ENCODE data around the gene OPALIN. TPM values are rescaled to one million over a fixed set of nuclear protein-coding genes. Genes with fewer than 3 reads are reported as not detected.

Gene OPALIN
- total RNA-seq, 5 donors from 2014 or later (not counting 1 experiment from before 2014, with no cell fraction given) = not detected

GRCh38 chr10:96360331-96360730, 1.5 kb upstream of the OPALIN start:
- H3K4me3 Mint-ChIP-seq = no peak overlapping the region
- no peak overlapping the region for H3K27ac Mint-ChIP-seq
- no peaks in the 10 kb centered on the region for H3K4me1 ChIP-seq (ENCODE audit: control insufficient read depth in 1 of 2, extremely low read depth in 1 of 2, insufficient read depth in 2 of 2, low read length in 2 of 2)
- H3K36me3 Mint-ChIP-seq = no peaks in the 10 kb centered on the region
- ChIA-PET CTCF (no interaction called here), POLR2A (no interaction called here)
- H3K9me3 Mint-ChIP-seq = no peaks in the 10 kb centered on the region
- H3K4me3 ChIP-seq (ENCODE audit: control insufficient read depth in 1 of 2, extremely low read depth in 1 of 2, low read length in 1 of 2) = no peak overlapping the region
- no peak for DNase-seq
- ATAC-seq (replicated peaks in 1 of 4) = no peak
- H3K27me3 Mint-ChIP-seq = peaks cover 7 to 11% of the 10 kb centered on the region in 2 donors
- WGBS (ENCODE audit: insufficient coverage) = 84% methylated on average over 6 of the region's 6 CpGs
- no peaks in the 10 kb centered on the region for H3K36me3 ChIP-seq (ENCODE audit: control insufficient read depth in 2 of 2, extremely low read depth in 1 of 2, insufficient read depth in 1 of 2, low read length in 1 of 2)
- no peaks in the 10 kb centered on the region for H3K4me1 Mint-ChIP-seq
- no peak overlapping the region for H3K27ac ChIP-seq (ENCODE audit: low read length)
- H3K27me3 ChIP-seq (replicated peaks in 1 of 2; ENCODE audit: control insufficient read depth in 2 of 2, extremely low read depth in 1 of 2, insufficient read depth in 2 of 2, low read length in 1 of 2) = peaks cover 0 to 15% of the 10 kb centered on the region in 2 experiments
- no peaks in the 10 kb centered on the region for H3K9me3 ChIP-seq

DNA sequence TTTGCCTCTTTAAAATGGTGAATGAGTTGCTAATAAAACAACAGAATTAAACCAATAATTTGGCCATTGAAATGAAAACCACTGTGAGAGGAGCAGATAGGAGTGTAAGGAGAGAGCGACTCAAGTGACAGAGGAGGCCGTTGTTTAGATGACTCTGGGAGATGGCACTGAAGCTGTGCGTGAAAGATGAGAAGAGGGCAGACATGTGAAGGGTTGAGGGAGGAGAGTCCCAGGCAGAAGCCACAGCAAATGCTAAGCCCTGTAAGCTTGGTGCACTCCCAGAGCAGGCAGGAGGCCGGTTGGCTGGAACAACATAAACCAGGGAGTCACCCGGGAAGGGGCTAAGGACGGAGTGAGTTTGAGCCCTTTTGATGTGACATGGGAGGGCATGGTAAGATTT, 814 bp upstream of the OPALIN start:
- Histone ChIP-seq H3K27ac (ENCODE audit: low read length) (no peak overlapping the region), H3K36me3 (ENCODE audit: control insufficient read depth in 2 of 2, extremely low read depth in 1 of 2, insufficient read depth in 1 of 2, low read length in 1 of 2) (no peaks in the 10 kb centered on the region), H3K27me3 (replicated peaks in 1 of 2; ENCODE audit: control insufficient read depth in 2 of 2, extremely low read depth in 1 of 2, insufficient read depth in 2 of 2, low read length in 1 of 2) (peaks cover 0 to 15% of the 10 kb centered on the region in 2 experiments), H3K4me3 (ENCODE audit: control insufficient read depth in 1 of 2, extremely low read depth in 1 of 2, low read length in 1 of 2) (no peak overlapping the region), H3K4me1 (ENCODE audit: control insufficient read depth in 1 of 2, extremely low read depth in 1 of 2, insufficient read depth in 2 of 2, low read length in 2 of 2) (no peaks in the 10 kb centered on the region), H3K9me3 (no peaks in the 10 kb centered on the region)
- 89% methylated on average over 5 of the region's 6 CpGs for WGBS (ENCODE audit: insufficient coverage)
- CTCF ChIA-PET = no interaction called here
- Mint-ChIP-seq H3K9me3 (no peaks in the 10 kb centered on the region), H3K4me3 (no peak overlapping the region), H3K36me3 (no peaks in the 10 kb centered on the region), H3K27ac (no peak overlapping the region), H3K27me3 (peaks cover 10 to 14% of the 10 kb centered on the region in 2 donors), H3K4me1 (no peaks in the 10 kb centered on the region)
- DNase-seq (no peak), ATAC-seq (replicated peaks in 1 of 4) (no peak)
- POLR2A ChIA-PET = no interaction called here

- Mint-ChIP-seq H3K27me3 (peaks cover 10 to 20% of the 10 kb centered on the region in 2 donors), H3K27ac (no peak overlapping the region), H3K4me3 (no peak overlapping the region), H3K9me3 (no peaks in the 10 kb centered on the region), H3K4me1 (no peaks in the 10 kb centered on the region), H3K36me3 (no peaks in the 10 kb centered on the region)
- DNase-seq = no peak
- 75% methylated on average over 6 of the region's 8 CpGs for WGBS (ENCODE audit: insufficient coverage)
- Histone ChIP-seq H3K36me3 (ENCODE audit: control insufficient read depth in 2 of 2, extremely low read depth in 1 of 2, insufficient read depth in 1 of 2, low read length in 1 of 2) (no peaks in the 10 kb centered on the region), H3K4me1 (ENCODE audit: control insufficient read depth in 1 of 2, extremely low read depth in 1 of 2, insufficient read depth in 2 of 2, low read length in 2 of 2) (no peaks in the 10 kb centered on the region), H3K4me3 (ENCODE audit: control insufficient read depth in 1 of 2, extremely low read depth in 1 of 2, low read length in 1 of 2) (no peak overlapping the region), H3K27me3 (replicated peaks in 1 of 2; ENCODE audit: control insufficient read depth in 2 of 2, extremely low read depth in 1 of 2, insufficient read depth in 2 of 2, low read length in 1 of 2) (peaks cover 0 to 25% of the 10 kb centered on the region in 2 experiments), H3K27ac (ENCODE audit: low read length) (no peak overlapping the region), H3K9me3 (no peaks in the 10 kb centered on the region)
- CTCF ChIA-PET = interaction anchor here in 1 of 2 donors (1.4 kb wide), 1 partner anchor 15 kb away, joined by 4 read pairs; no protein-coding TSS in a partner anchor
- no peak for ATAC-seq (replicated peaks in 1 of 4)
- POLR2A ChIA-PET = no interaction called here
Observed at GRCh38 chr10:96357038-96357620, 1.7 kb downstream of the OPALIN start.

DNA sequence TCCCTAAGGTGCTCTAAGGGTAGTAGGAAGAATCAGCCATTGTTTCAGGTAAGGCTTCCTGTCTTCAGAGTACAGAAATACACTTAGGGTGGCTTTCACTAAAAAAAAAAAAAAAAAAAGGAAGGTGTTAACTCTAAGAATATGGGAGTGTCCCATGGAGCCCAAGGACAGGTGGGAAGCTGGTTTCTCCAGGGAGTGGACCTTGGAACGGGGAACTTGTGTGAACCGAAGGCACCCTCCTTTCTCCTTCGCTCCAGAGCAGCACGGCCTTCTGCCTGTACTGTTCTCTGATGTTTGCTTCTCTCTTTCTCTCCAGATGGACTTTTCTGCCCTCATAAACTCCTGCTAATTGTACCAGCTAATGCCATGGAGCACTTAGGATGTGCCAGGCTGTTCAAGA, 6.2 kb downstream of the OPALIN start:
- Mint-ChIP-seq H3K36me3 (no peaks in the 10 kb centered on the region), H3K27me3 (peaks cover 17 to 20% of the 10 kb centered on the region in 2 donors), H3K4me1 (no peaks in the 10 kb centered on the region), H3K4me3 (no peak overlapping the region), H3K27ac (no peak overlapping the region), H3K9me3 (no peaks in the 10 kb centered on the region)
- WGBS (ENCODE audit: insufficient coverage) = 75% methylated on average over 4 of the region's 4 CpGs
- no peak for ATAC-seq (replicated peaks in 1 of 4)
- Histone ChIP-seq H3K4me3 (ENCODE audit: control insufficient read depth in 1 of 2, extremely low read depth in 1 of 2, low read length in 1 of 2) (no peak overlapping the region), H3K36me3 (ENCODE audit: control insufficient read depth in 2 of 2, extremely low read depth in 1 of 2, insufficient read depth in 1 of 2, low read length in 1 of 2) (no peaks in the 10 kb centered on the region), H3K4me1 (ENCODE audit: control insufficient read depth in 1 of 2, extremely low read depth in 1 of 2, insufficient read depth in 2 of 2, low read length in 2 of 2) (no peaks in the 10 kb centered on the region), H3K27me3 (replicated peaks in 1 of 2; ENCODE audit: control insufficient read depth in 2 of 2, extremely low read depth in 1 of 2, insufficient read depth in 2 of 2, low read length in 1 of 2) (peaks cover 0 to 11% of the 10 kb centered on the region in 2 experiments), H3K27ac (ENCODE audit: low read length) (no peak overlapping the region), H3K9me3 (no peaks in the 10 kb centered on the region)
- ChIA-PET POLR2A (interaction anchor here in 1 of 2 donors (0.6 kb wide), 1 partner anchor 12 kb away, joined by 3 read pairs; no protein-coding TSS in a partner anchor), CTCF (interaction anchor here in 1 of 2 donors (0.5 kb wide), 1 partner anchor 123 kb away, joined by 4 read pairs; no protein-coding TSS in a partner anchor)
- DNase-seq = no peak

DNA sequence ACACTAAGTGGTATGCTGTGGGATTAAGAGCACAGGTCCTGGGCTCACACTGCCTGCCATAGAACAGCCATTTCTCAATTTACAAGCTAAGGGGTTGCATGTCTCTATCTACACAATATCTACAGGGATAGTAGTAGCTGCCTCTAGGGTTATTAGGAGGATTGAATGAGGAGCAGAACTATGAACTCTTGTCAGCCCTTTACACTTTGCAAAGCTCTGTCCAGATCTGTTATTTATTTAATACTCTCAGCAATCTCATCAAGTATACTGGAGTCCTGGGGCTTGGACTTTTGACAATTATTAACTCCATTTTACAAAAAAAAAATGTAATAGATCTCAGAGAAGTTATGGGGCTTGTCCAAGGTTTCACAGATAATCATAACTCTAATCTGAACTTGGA, 6.8 kb downstream of the OPALIN start:
- Histone ChIP-seq H3K27me3 (replicated peaks in 1 of 2; ENCODE audit: control insufficient read depth in 2 of 2, extremely low read depth in 1 of 2, insufficient read depth in 2 of 2, low read length in 1 of 2) (peaks cover 0 to 17% of the 10 kb centered on the region in 2 experiments), H3K4me3 (ENCODE audit: control insufficient read depth in 1 of 2, extremely low read depth in 1 of 2, low read length in 1 of 2) (no peak overlapping the region), H3K27ac (ENCODE audit: low read length) (no peak overlapping the region), H3K36me3 (ENCODE audit: control insufficient read depth in 2 of 2, extremely low read depth in 1 of 2, insufficient read depth in 1 of 2, low read length in 1 of 2) (no peaks in the 10 kb centered on the region), H3K4me1 (ENCODE audit: control insufficient read depth in 1 of 2, extremely low read depth in 1 of 2, insufficient read depth in 2 of 2, low read length in 2 of 2) (no peaks in the 10 kb centered on the region), H3K9me3 (no peaks in the 10 kb centered on the region)
- Mint-ChIP-seq H3K4me3 (no peak overlapping the region), H3K4me1 (no peaks in the 10 kb centered on the region), H3K27me3 (peaks cover 18 to 22% of the 10 kb centered on the region in 2 donors), H3K27ac (no peak overlapping the region), H3K9me3 (no peaks in the 10 kb centered on the region), H3K36me3 (no peaks in the 10 kb centered on the region)
- ChIA-PET POLR2A (no interaction called here), CTCF (interaction anchor here in 1 of 2 donors (1.1 kb wide), 1 partner anchor 19 kb away, joined by 5 read pairs; no protein-coding TSS in a partner anchor)
- DNase-seq = no peak
- ATAC-seq (replicated peaks in 1 of 4) = no peak

DNA sequence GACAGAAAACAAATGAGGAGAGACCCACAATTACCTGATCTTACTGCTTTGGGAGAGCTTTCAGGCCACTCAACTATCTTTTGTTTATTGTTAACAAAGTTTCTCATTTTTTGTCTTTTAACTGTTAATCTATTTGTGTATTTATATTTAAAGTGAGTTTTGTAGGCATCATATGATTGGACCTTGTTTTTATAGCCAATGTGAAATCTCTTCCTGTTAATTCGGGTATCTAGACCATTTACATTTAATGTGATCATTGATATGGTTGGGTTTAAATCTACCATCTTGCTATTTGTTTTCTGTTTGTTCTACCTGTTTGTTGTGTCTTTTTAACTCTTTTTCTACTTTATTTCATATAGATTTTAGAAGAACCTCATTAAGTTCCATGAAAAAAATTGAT, 12.5 kb downstream of the OPALIN start:
- no CpG with 5 or more reads among the region's 1 CpG for WGBS (ENCODE audit: insufficient coverage)
- peaks cover 0 to 10% of the 10 kb centered on the region in 2 experiments for H3K27me3 ChIP-seq (replicated peaks in 1 of 2; ENCODE audit: control insufficient read depth in 2 of 2, extremely low read depth in 1 of 2, insufficient read depth in 2 of 2, low read length in 1 of 2)
- no peaks in the 10 kb centered on the region for H3K4me1 Mint-ChIP-seq
- no peak overlapping the region for H3K4me3 ChIP-seq (ENCODE audit: control insufficient read depth in 1 of 2, extremely low read depth in 1 of 2, low read length in 1 of 2)
- ChIA-PET POLR2A (no interaction called here), CTCF (no interaction called here)
- H3K9me3 ChIP-seq = no peaks in the 10 kb centered on the region
- H3K27me3 Mint-ChIP-seq = peaks cover 9 to 24% of the 10 kb centered on the region in 2 donors
- DNase-seq (no peak), ATAC-seq (replicated peaks in 1 of 4) (no peak)
- no peak overlapping the region for H3K27ac ChIP-seq (ENCODE audit: low read length)
- no peaks in the 10 kb centered on the region for H3K36me3 Mint-ChIP-seq
- peaks cover 0 to 8% (median 6%) of the 10 kb centered on the region in 3 donors for H3K9me3 Mint-ChIP-seq
- H3K4me3 Mint-ChIP-seq = no peak overlapping the region
- no peak overlapping the region for H3K27ac Mint-ChIP-seq
- no peaks in the 10 kb centered on the region for H3K36me3 ChIP-seq (ENCODE audit: control insufficient read depth in 2 of 2, extremely low read depth in 1 of 2, insufficient read depth in 1 of 2, low read length in 1 of 2)
- no peaks in the 10 kb centered on the region for H3K4me1 ChIP-seq (ENCODE audit: control insufficient read depth in 1 of 2, extremely low read depth in 1 of 2, insufficient read depth in 2 of 2, low read length in 2 of 2)
